ENCODE measurements around the gene DNM3.
"Not testable (repeated sequence)": the region's sequence is repeated elsewhere in the genome, so short reads cannot be mapped to it uniquely, and the experiment has no call there.

The DNM3 gene

DNA sequence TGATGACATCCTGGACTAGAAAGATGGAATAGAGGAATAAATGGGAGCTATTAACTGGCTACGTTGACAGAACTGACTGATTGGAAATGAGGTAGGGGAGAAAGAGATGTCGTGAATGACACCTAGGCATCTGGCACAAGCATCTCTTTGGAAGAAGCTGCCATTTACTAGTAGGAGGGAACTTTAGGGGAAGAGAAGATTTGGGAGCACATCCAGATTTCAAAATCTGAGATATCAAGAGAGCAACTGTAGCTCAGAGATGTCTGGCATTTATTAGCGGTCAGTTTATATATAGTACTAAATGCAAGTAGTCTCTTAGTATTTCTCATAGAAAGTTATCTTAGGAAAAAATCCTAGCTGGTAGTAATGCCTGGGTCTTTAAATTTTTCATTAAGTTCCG is 447.3 kb downstream of the DNM3 start:
- in situ Hi-C loops (cut with HindIII; ENCODE audit: low sequenced_read_pairs): loop anchor here (5.0 kb wide), 1 partner anchor 91 kb away; no protein-coding TSS in a partner anchor

- in situ Hi-C loops (cut with HindIII; ENCODE audit: low sequenced_read_pairs): loop anchor here (5.0 kb wide), 1 partner anchor 92 kb away; no protein-coding TSS in a partner anchor
Measured at GRCh38 chr1:172289448-172289847, 448.1 kb downstream of the DNM3 start.

- in situ Hi-C loops (cut with HindIII; ENCODE audit: low sequenced_read_pairs): no loop called here
Measured at GRCh38 chr1:172292840-172293239, 451.5 kb downstream of the DNM3 start.

- in situ Hi-C loops (cut with HindIII; ENCODE audit: low sequenced_read_pairs): no loop called here
Measured at GRCh38 chr1:172293429-172293828, 452.1 kb downstream of the DNM3 start.

- in situ Hi-C loops (cut with HindIII; ENCODE audit: low sequenced_read_pairs): no loop called here
Measured at GRCh38 chr1:172298141-172298540, 456.8 kb downstream of the DNM3 start.

GRCh38 chr1:172298911-172299310 is 457.6 kb downstream of the DNM3 start:
- in situ Hi-C loops (cut with HindIII; ENCODE audit: low sequenced_read_pairs): no loop called here

DNA sequence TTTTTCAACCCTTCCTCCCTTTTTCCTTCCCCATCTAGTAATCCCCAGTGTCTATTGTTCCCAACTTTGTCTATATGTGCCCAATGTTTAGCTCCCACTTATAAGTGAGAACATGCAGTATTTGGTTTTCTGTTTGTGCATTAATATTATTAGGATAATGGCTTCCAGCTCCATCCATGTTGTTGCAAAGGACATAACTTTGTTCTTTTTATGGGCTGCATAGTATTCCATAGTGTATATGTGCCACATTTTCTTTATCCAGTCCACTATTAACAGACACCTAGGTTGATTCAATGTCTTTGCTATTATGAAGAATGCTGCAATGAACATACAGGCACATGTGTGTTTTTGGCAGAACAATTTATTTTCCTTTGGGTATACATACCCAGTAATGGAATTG is 458.2 kb downstream of the DNM3 start:
- in situ Hi-C loops (cut with HindIII; ENCODE audit: low sequenced_read_pairs): no loop called here

DNA sequence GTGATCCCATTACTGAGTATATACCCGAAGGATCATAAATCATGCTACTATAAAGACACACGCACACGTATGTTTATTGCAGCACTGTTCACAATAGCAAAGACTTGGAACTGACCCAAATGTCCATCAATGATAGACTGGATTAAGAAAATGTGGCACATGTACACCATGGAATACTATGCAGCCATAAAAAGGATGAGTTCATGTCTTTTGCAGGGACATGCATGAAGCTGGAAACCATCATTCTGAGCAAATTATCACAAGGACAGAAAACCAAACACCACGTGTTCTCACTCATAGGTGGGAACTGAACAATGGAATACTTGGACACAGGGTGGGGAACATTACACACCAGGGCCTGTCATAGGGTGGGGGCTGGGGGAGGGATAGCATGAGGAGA is 466.2 kb downstream of the DNM3 start:
- in situ Hi-C loops (cut with HindIII; ENCODE audit: low sequenced_read_pairs): not testable (repeated sequence)

- in situ Hi-C loops (cut with HindIII; ENCODE audit: low sequenced_read_pairs): no loop called here
Measured at GRCh38 chr1:172308142-172308541, 466.8 kb downstream of the DNM3 start.

GRCh38 chr1:172308577-172308976 is 467.3 kb downstream of the DNM3 start:
- in situ Hi-C loops (cut with HindIII; ENCODE audit: low sequenced_read_pairs): no loop called here

DNA sequence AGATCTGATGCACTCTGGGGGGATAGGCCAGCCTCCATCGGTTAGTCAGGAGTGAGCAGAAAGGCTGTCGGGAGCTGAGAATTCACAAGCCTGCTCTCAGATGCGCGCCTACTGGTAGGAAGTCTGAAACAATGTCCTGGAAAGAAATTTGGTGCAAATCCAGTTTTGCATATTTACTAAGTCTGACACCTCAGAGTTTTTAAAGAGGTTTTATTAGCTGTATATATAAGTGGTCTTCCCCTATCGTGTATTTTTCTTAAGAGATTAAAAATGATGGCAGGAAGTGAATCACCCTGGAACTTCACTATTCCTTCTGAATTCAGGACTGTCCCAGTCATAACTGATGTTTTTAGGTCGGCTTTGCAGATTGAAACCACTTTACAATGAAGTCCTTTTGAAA is 479.4 kb downstream of the DNM3 start:
- in situ Hi-C loops (cut with HindIII; ENCODE audit: low sequenced_read_pairs): no loop called here

DNA sequence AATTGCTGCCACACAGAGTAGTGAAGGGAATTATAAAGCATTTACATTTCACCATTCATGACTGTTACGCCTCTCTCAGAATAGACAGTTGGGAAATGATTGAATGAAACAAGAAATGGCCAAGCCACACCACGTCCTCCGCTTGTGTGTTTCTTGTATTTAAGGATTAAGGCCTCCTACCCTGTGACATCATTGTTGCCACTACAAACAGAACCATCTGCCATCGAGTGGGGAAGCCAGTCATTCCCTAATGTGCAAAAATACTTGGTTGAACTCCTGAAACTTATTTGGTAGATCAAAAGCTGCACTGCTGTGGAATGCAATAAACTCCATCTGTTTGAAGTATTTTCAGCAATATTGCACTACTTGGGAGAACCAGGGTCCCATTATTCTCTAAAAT is 480.2 kb downstream of the DNM3 start:
- in situ Hi-C loops (cut with HindIII; ENCODE audit: low sequenced_read_pairs): no loop called here

GRCh38 chr1:172322219-172323061 is 481.1 kb downstream of the DNM3 start:
- in situ Hi-C loops (cut with HindIII; ENCODE audit: low sequenced_read_pairs): no loop called here

GRCh38 chr1:172323686-172324085 is 482.4 kb downstream of the DNM3 start:
- in situ Hi-C loops (cut with HindIII; ENCODE audit: low sequenced_read_pairs): no loop called here

GRCh38 chr1:172324086-172324485 is 482.8 kb downstream of the DNM3 start:
- in situ Hi-C loops (cut with HindIII; ENCODE audit: low sequenced_read_pairs): no loop called here

DNA sequence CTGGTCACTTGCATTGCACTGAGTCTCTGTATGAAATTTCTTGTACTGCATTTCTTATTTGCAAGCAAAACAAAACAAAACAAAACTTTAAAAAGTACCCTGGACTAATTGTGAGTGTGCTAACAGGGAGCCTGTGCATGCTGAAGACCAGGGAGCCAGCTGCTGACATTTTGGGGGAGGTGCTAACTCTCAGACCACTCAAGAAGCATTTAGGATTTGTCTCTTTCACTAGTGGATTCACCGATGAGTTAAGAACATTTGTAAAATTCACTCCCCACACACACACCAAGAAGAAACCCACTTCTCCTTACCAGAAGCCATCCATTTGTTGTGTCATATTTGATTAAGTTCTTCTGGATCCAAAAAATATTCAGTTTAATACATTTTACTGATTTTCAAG is 483.5 kb downstream of the DNM3 start:
- in situ Hi-C loops (cut with HindIII; ENCODE audit: low sequenced_read_pairs): no loop called here

DNA sequence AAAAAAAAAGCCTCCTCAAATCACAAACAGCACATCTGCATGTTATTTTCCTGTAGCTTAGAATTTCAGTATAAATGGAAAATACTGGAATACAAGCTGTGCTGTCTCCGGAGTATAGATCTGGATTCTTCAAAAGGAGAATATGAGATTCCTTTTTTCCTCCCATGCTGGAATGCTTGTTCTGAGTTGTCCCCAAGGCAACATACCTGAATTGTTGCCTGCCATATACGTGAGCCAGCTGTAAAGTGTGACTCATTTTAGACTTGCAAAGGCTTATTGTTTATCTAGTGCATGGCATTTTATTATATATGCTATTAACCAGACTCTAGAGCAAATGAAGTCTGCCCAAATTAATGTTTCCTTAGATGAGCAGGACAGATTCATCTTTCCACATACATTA is 484.2 kb downstream of the DNM3 start:
- in situ Hi-C loops (cut with HindIII; ENCODE audit: low sequenced_read_pairs): no loop called here

DNA sequence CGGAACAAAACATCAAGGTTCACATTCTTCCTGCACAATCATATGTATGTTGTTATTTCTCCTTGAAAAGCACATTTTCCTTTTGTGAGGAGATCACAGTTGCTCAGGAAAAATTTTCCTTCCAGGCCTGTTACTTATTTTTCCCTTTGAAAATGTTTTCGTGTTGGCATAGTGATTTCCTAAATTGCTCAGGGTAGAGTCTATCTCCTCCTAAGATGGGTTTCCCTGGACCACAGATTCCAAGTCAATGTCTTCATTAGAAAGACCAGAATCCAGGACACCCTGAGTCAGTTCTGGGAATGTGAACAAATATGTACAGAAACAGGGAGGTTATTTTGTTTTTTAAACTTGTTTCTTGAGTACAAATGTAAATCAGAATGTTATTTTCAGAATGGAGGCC is 484.8 kb downstream of the DNM3 start:
- in situ Hi-C loops (cut with HindIII; ENCODE audit: low sequenced_read_pairs): no loop called here

GRCh38 chr1:172328266-172328665 is 487.0 kb downstream of the DNM3 start:
- in situ Hi-C loops (cut with HindIII; ENCODE audit: low sequenced_read_pairs): no loop called here

DNA sequence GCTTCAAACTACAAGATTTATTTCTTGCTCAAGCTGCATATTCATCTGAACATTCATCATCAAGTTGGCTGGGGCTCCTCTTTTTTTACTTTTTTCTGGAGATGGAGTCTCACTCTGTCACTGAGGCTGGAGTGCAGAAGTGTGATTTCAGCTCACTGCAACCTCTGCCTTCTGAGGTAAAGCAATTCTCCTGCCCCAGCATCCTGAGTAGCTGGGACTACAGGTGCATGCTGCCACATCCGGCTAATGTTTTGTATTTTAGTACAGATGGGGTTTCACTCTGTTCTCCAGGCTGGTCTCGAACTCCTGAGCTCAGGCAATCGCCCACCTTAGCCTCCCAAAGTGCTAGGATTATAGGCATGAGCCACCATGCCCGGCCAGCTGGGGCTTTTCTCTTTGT is 490.9 kb downstream of the DNM3 start:
- in situ Hi-C loops (cut with HindIII; ENCODE audit: low sequenced_read_pairs): no loop called here

GRCh38 chr1:172335377-172335776 is 494.1 kb downstream of the DNM3 start:
- in situ Hi-C loops (cut with HindIII; ENCODE audit: low sequenced_read_pairs): no loop called here

- in situ Hi-C loops (cut with HindIII; ENCODE audit: low sequenced_read_pairs): no loop called here
Measured at GRCh38 chr1:172338295-172338735, 497.0 kb downstream of the DNM3 start.

- in situ Hi-C loops (cut with HindIII; ENCODE audit: low sequenced_read_pairs): no loop called here
Measured at GRCh38 chr1:172339842-172340241, 498.5 kb downstream of the DNM3 start.
